ENCODE measurements around the gene APOBEC3B.

GRCh38 chr22:38951734-38952133 lies 30.4 kb upstream of the APOBEC3B start:
- TF ChIP-seq, protein P1, sequence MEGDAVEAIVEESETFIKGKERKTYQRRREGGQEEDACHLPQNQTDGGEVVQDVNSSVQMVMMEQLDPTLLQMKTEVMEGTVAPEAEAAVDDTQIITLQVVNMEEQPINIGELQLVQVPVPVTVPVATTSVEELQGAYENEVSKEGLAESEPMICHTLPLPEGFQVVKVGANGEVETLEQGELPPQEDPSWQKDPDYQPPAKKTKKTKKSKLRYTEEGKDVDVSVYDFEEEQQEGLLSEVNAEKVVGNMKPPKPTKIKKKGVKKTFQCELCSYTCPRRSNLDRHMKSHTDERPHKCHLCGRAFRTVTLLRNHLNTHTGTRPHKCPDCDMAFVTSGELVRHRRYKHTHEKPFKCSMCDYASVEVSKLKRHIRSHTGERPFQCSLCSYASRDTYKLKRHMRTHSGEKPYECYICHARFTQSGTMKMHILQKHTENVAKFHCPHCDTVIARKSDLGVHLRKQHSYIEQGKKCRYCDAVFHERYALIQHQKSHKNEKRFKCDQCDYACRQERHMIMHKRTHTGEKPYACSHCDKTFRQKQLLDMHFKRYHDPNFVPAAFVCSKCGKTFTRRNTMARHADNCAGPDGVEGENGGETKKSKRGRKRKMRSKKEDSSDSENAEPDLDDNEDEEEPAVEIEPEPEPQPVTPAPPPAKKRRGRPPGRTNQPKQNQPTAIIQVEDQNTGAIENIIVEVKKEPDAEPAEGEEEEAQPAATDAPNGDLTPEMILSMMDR (IDR thresholded peaks at IDR 0.05; ENCODE audit: borderline replicate concordance, extremely low read depth, low read length, poor library complexity, severe bottlenecking) = no peak
- no peak for TF ChIP-seq EZH2 (IDR thresholded peaks at IDR 0.05; ENCODE audit: borderline replicate concordance, low read depth, low read length, severe bottlenecking)

All from DND-41 (cell line).